Activated CD4-positive, alpha-beta T cell treated with anti-CD3 and anti-CD28 coated beads, Interleukin-2, amount 10 ng/mL, durations not matched to agents 24 days and 14 days (primary cell): ENCODE measurements around the gene SPATA31A7. TPM values are rescaled to one million over a fixed set of nuclear protein-coding genes. Genes with fewer than 3 reads are reported as not detected.
"Not testable (repeated sequence)": the region's sequence is repeated elsewhere in the genome, so short reads cannot be mapped to it uniquely, and the experiment has no call there.

ENCODE experiments used
- DNase-seq: peaks from one replicate; pipeline ENCODE4 v3.0.0; 2022
- H3K27ac Mint-ChIP-seq: one replicate; pipeline ENCODE4 v1.8.0; 2022; ENCODE audit warnings: mild to moderate bottlenecking, mixed read lengths
- H3K27me3 Mint-ChIP-seq: one replicate; pipeline ENCODE4 v1.8.0; 2022; ENCODE audit warnings: mixed read lengths
- H3K36me3 Mint-ChIP-seq: one replicate; pipeline ENCODE4 v1.8.0; 2022; ENCODE audit warnings: low read depth, mild to moderate bottlenecking, mixed read lengths
- H3K4me1 Mint-ChIP-seq: one replicate; pipeline ENCODE4 v1.8.0; 2021; ENCODE audit warnings: mixed read lengths
- H3K4me3 Mint-ChIP-seq: one replicate; pipeline ENCODE4 v1.8.0; 2022; ENCODE audit warnings: mild to moderate bottlenecking, moderate library complexity, mixed read lengths
- H3K9me3 Mint-ChIP-seq: one replicate; pipeline ENCODE4 v1.8.0; 2021; ENCODE audit warnings: mixed read lengths
- intact Hi-C: fragments of 100-400 bp; cut with micrococcal nuclease; formaldehyde crosslinking; loops from one replicate; pipeline ENCODE4 v1.15.1; 2023
- total RNA-seq: library from RNA; stranded (reverse); gene quantifications from 2 replicates; pipeline ENCODE4 v1.2.3, GENCODE V29; 2022

The SPATA31A7 gene
- total RNA-seq: not detected in 2 replicates

DNA sequence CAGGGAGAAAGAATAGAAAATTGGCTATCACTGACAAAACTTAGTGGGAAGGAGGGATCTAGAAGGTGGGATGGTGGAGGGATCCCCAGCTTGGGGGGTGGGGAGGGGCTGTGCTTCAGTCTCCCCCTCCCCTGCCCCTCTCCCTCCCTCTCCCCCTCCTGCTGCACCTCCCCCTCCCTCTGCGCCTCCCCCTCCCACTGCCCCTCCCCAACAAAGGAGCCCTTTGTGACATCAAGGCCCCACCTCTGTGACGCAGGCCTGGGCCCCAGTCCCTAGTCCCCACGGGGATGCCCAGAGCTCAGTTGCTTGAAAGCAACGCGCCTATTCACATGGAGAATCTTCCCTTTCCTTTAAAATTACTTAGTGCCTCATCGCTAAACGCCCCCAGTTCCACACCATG lies at the start of gene SPATA31A7:
TSS of gene SPATA31A7 (plus strand) at position 301 of the 400 bp plus-strand sequence. CDS start at position 330, 29 bp downstream.
- H3K9me3 Mint-ChIP-seq, intact Hi-C loops, H3K4me1 Mint-ChIP-seq, H3K27ac Mint-ChIP-seq, H3K27me3 Mint-ChIP-seq, DNase-seq, H3K4me3 Mint-ChIP-seq, H3K36me3 Mint-ChIP-seq: not testable (repeated sequence)

- intact Hi-C loops, H3K27me3 Mint-ChIP-seq, H3K4me3 Mint-ChIP-seq, H3K36me3 Mint-ChIP-seq, DNase-seq, H3K9me3 Mint-ChIP-seq, H3K27ac Mint-ChIP-seq, H3K4me1 Mint-ChIP-seq: not testable (repeated sequence)
These were observed 36.6 kb downstream of the SPATA31A7 start for GRCh38 chr9:61226438-61226837.
